Psoas muscle (tissue), 8 donors: Measurements from ENCODE around the gene GAS2L2. TPM values are rescaled to one million over a fixed set of nuclear protein-coding genes. Genes with fewer than 3 reads are reported as not detected.

Source experiments
- ATAC-seq, 4 donors: fragments of 200-7000 bp; cut with Tn5 transposase; one replicate each; pipeline ENCODE4 v1.9.1; 2020; ENCODE audit warnings: moderate library complexity in 3 of 4, mild to moderate bottlenecking in 2 of 4
- DNase-seq, 2 donors: peaks; one replicate each; pipeline ENCODE4 v3.0.0-alpha.2; 2020
- H3K27ac ChIP-seq: fragments of 200-600 bp; one replicate; pipeline ENCODE4 v1.8.0; 2022
- H3K27me3 ChIP-seq, 3 donors: fragments of 200-600 bp in 1 of 3; one replicate each; pipeline versions ENCODE4 v1.6.1 to v1.8.0; 2013 to 2022; ENCODE audit warnings: low read length in 2 of 3, mild to moderate bottlenecking in 2 of 3, moderate library complexity in 1 of 3; ENCODE audit not compliant: insufficient read depth in 3 of 3
- H3K36me3 ChIP-seq, 2 donors: fragments of 200-600 bp in 1 of 2; one replicate each; pipeline versions ENCODE4 v1.6.1 to v1.8.0; 2013 to 2022; ENCODE audit warnings: low read depth in 1 of 2, mild to moderate bottlenecking in 1 of 2, moderate library complexity in 1 of 2; ENCODE audit not compliant: insufficient read depth in 1 of 2
- H3K4me1 ChIP-seq: fragments of 200-600 bp; one replicate; pipeline ENCODE4 v1.8.0; 2022
- H3K4me3 ChIP-seq: fragments of 200-600 bp; one replicate; pipeline ENCODE4 v1.8.0; 2022; ENCODE audit warnings: mild to moderate bottlenecking
- H3K9me3 ChIP-seq: fragments of 200-600 bp; one replicate; pipeline ENCODE4 v1.8.0; 2022
- CTCF ChIP-seq: fragments of 200-600 bp; IDR thresholded peaks from one replicate; pipeline ENCODE4 v1.8.0; 2022; ENCODE audit warnings: antibody characterized with exemption
- WGBS, 3 donors: extraction: QIAGEN DNeasy Blood & Tissue Kit; methylation state at CpG; one replicate each; pipeline versions ENCODE4 v1.1.6 to v1.1.7; 2013; 5-methylcytosine and 5-hydroxymethylcytosine counted together
- intact Hi-C, 2 donors: fragments of 100-400 bp; cut with DNase I; formaldehyde crosslinking; loops; one replicate each; pipeline versions ENCODE4 v1.11.0 to v1.14.2; 2022
- polyA plus RNA-seq, 3 donors: library from polyadenylated mRNA; stranded (reverse); fragments of 200-250 nt; gene quantifications; one replicate each; pipeline ENCODE4 v1.2.3, GENCODE V29; 2013
- total RNA-seq, 4 donors: library from RNA; stranded (reverse); fragmentation: NEBNext Ultra II Directional in 2 of 4; extraction: Animal tissue kit (Norgen Biotek cat#: 25700) in 2 of 4; gene quantifications; one replicate each; pipeline versions ENCODE4 v1.2.1 to v1.2.4, GENCODE V29; 2021 to 2023
- donor health status: healthy with polysubstance abuse.
- donor health status: DM: no; HTN: no; CAD: no; lungs with moderate emphysema.
- donor health status: Bipolar disorder and iron deficiency.
- donor health status: healthy.
- donor health status: DM: yes; HTN: yes; CAD: no.
- donor health status: DM: no; HTN: no; CAD: no.
- donor health status: DM: no; HTN: no; CAD: no.
- donor health status: DM: yes; HTN: yes; CAD: no.

Gene GAS2L2
- total and polyA plus RNA-seq, 7 donors: 0.04 to 0.27 (median 0.13) TPM; not detected in 1

- intact Hi-C loops: no loop called here
- H3K9me3 ChIP-seq: no peaks in the 10 kb centered on the region
- H3K27ac ChIP-seq: no peak overlapping the region
- no peak for DNase-seq
- 80 to 91% (median 88%) methylated on average over 5 of the region's 5 CpGs for WGBS, 3 donors
- TF ChIP-seq CTCF: no peak
- H3K4me1 ChIP-seq: peaks cover 13% of the 10 kb centered on the region
- no peaks in the 10 kb centered on the region for H3K27me3 ChIP-seq
- peaks cover 7 to 31% of the 10 kb centered on the region in 2 donors for H3K36me3 ChIP-seq
- no peak for ATAC-seq
- no peak overlapping the region for H3K4me3 ChIP-seq
Observed at GRCh38 chr17:35727635-35728034, 25.4 kb downstream of the GAS2L2 start.

GRCh38 chr17:35726953-35727460 is 26.0 kb downstream of the GAS2L2 start:
- intact Hi-C loops: no loop called here
- no peak for TF ChIP-seq CTCF
- Histone ChIP-seq H3K9me3 (no peaks in the 10 kb centered on the region), H3K27me3 (no peaks in the 10 kb centered on the region), H3K36me3 (peaks cover 7 to 34% of the 10 kb centered on the region in 2 donors), H3K4me3 (no peak overlapping the region), H3K27ac (no peak overlapping the region), H3K4me1 (peaks cover 13% of the 10 kb centered on the region)
- ATAC-seq (no peak), DNase-seq (no peak)
- WGBS, 3 donors: 65 to 74% (median 71%) methylated on average over 5 of the region's 5 CpGs

GRCh38 chr17:35726127-35726952 is 26.7 kb downstream of the GAS2L2 start:
- H3K4me1 ChIP-seq: peaks cover 13% of the 10 kb centered on the region
- ATAC-seq: peak in 3 of 4 donors; percentile 33 to 50 (median 36)
- no peaks in the 10 kb centered on the region for H3K9me3 ChIP-seq
- TF ChIP-seq CTCF: no peak
- H3K36me3 ChIP-seq: peaks cover 7 to 41% of the 10 kb centered on the region in 2 donors
- WGBS, 3 donors: 35 to 47% (median 37%) methylated on average over 6 of the region's 6 CpGs
- H3K27me3 ChIP-seq: no peaks in the 10 kb centered on the region
- DNase-seq: peak; percentile 64 to 85
- no peak overlapping the region for H3K4me3 ChIP-seq
- no peak overlapping the region for H3K27ac ChIP-seq
- intact Hi-C loops: no loop called here

- no peak overlapping the region for H3K27ac ChIP-seq
- DNase-seq (no peak), ATAC-seq (no peak)
- no peak overlapping the region for H3K4me3 ChIP-seq
- peaks cover 7 to 47% of the 10 kb centered on the region in 2 donors for H3K36me3 ChIP-seq
- H3K4me1 ChIP-seq: peaks cover 8% of the 10 kb centered on the region
- no peaks in the 10 kb centered on the region for H3K9me3 ChIP-seq
- TF ChIP-seq CTCF: no peak
- H3K27me3 ChIP-seq: no peaks in the 10 kb centered on the region
- intact Hi-C loops: no loop called here
- 80 to 83% (median 83%) methylated on average over 2 of the region's 2 CpGs for WGBS, 3 donors
Observed at GRCh38 chr17:35725802-35726126, 27.3 kb downstream of the GAS2L2 start.
